ENCODE measurements around the gene ERP27.

The ERP27 gene

DNA sequence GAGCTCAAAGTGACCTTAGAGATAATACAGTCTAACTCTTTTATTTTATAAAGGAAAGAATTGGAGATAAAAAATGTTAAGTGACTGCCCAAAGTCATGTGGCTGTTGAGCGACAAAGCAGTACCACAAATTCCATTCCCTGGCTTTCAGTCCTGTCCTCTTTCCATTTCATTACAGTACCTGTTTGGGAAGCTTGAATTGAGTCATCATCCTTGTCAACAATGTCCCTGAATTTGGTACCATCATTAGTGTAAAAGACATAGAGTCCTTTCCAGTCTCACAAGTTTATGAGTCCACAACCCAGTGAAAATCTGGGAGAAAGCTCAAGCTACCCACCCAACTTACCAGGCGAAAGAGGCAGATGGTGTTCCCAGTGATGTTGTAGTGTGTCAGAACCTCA lies 3.8 kb downstream of the ERP27 start:
- DNase-seq = no peak

GRCh38 chr12:14931791-14932560 lies 6.4 kb downstream of the ERP27 start:
- DNase-seq = no peak

DNA sequence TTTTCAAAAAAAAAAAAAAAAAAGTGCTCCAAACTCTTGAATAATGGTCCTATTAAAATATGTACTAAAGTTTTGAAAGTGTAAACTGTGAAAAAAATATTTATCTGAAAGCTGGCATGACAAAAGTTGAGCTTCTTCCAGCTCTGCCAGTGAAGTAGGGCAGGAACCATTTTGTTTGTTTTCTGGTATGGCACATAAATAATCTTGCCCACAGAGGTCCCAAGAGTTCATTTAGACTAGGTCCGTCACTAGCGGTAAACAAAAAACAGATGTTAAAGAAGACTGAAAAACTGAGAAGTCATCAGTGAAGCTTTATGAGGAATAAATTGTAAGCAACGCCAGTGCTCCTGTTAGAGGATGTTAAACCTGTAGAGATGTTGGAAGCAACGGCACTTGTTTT lies 7.0 kb downstream of the ERP27 start:
- DNase-seq = no peak

GRCh38 chr12:14930299-14930698 lies 8.0 kb downstream of the ERP27 start:
- no peak for DNase-seq

DNA sequence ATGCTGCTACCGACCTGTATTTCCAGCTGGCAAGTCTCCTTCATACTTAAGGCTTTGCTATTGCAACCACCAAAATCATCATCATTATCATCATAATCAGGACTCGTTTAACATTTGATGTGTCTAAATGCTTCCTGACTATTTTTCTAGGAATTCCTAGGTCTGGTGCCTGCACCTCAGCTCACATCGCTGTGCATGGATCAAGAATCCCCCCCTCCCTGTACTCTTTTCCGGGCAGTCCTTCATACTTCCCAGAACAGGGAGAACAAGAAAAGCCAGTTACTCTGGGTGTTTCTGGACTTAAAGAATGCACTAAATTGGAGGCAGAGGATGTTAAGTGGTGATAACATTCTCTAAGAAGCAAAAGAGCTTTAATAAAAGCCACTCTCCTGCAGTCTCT lies 9.4 kb downstream of the ERP27 start:
- DNase-seq = no peak

DNA sequence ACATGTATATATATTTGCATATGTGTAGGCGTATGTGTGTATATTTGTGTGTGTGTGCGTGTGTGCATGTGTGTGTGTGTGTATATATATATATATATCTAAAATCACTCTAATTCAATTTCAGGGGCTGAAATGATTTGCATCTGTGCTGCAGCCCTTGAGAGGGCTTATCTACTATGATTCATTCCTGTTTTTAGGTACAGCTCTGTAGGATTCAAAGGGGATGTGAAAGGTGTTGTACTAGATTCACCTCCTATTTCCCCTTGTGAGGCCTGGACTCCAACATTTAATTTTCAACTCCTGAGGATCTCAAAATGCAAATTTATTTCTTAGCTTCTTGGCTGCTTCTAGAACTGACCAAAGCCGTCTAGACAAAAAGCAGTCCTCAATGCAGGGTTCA lies 11.1 kb downstream of the ERP27 start:
- DNase-seq = no peak

DNA sequence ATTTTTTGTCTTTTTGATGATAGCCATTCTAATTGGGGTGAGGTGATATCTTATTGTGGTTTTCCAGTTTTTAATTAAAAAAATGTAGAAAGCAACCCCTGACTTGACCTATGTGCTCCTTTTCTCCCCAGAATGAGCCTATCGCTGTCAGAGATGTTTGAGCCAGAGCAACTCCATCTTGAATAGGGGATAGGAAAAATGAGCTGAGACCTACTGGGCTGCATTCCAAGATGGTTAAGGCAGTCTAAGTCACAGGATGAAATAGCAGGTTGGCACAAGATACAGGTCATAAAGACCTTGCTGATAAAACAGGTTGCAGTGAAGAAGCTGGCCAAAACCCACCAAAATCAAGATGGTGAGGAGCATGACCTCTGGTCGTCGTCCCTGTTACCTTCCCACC lies 13.8 kb downstream of the ERP27 start:
- DNase-seq = no peak

DNA sequence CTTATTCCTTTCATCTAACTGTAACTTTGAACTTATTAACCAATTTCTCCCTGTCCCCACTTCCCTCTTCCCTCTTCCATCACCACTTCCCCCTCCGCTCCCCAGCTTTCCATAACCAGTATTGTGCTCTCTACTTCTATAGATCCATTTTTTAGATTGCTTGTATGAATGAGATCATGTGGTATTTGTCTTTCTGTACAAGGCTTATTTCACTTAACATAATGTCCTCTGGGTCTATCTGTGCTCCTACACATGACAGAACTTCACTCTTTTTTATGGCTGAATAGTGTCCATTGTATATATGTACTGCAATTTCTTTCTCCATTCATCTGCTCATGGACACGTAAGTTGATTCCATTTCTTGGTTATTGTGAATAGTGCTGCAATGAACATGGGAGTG lies 14.4 kb downstream of the ERP27 start:
- DNase-seq = no peak

- DNase-seq = no peak
Measured at GRCh38 chr12:14921218-14921617, 17.1 kb downstream of the ERP27 start.

GRCh38 chr12:14920475-14921126 lies 17.7 kb downstream of the ERP27 start:
- DNase-seq = no peak

DNA sequence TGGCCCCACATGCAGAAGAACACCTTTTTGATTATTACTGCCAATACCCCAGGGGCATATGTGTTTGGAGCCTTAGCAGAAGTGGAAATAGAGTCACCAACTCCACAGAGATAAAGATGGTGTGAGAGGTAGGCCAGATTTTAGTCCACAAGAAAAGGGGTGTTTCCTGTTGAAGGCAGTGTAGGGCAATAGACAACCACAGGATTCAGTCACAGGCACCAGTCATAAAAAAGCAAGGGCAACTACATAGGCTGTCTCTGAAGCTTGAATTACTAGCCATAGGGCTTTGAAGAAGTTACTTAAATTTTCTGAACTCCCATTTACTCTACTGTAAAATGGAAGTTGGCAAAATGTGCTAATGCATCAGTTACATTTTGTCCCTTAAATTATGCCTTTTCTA lies 18.9 kb downstream of the ERP27 start:
- no peak for DNase-seq

- no peak for DNase-seq
Measured at GRCh38 chr12:14915736-14916135, 22.6 kb downstream of the ERP27 start.

DNA sequence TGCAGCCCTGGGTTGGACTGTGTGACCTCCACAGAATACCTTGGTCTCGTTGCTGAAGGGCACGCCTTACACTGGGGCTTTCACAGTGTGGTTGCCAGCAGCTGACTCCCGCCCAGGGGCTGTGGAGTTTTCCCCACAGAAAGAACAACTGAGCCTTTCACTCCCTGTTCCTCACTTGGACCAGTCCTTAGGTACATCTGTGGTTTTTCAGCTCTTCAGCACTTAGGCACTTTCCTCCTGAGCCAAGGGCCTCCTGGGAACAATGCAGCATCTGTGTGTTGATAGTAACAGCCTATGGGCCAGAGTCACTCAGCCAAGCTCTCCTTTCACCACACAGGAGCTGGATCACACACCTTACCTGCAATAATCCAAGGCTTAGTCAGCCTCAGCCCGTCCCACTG lies 25.0 kb downstream of the ERP27 start:
- DNase-seq = no peak

- no peak for DNase-seq
Measured at GRCh38 chr12:14911131-14911530, 27.2 kb downstream of the ERP27 start.

- DNase-seq = no peak
Measured at GRCh38 chr12:14910090-14910915, 28.0 kb downstream of the ERP27 start.

DNA sequence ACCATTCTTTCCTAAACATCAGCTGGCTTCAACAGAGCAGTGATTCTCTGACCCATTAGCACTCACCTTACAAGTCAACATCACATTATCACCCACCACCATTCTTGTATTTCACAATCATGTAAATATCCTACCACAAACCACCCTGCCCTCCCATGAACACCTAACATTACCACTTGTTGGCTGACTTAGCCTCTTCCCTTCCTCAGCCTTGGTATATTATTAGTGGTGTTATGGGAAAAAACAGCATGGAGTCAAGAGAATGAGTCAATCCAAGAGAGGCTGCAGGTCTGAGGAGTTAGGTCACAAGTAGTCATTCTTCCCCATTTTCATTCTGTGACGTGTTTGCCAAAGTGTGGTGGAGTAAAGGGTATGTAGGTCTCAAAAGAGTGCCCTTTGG lies 30.4 kb downstream of the ERP27 start:
- no peak for DNase-seq

- no peak for DNase-seq
Measured at GRCh38 chr12:14906114-14906513, 32.2 kb downstream of the ERP27 start.

DNA sequence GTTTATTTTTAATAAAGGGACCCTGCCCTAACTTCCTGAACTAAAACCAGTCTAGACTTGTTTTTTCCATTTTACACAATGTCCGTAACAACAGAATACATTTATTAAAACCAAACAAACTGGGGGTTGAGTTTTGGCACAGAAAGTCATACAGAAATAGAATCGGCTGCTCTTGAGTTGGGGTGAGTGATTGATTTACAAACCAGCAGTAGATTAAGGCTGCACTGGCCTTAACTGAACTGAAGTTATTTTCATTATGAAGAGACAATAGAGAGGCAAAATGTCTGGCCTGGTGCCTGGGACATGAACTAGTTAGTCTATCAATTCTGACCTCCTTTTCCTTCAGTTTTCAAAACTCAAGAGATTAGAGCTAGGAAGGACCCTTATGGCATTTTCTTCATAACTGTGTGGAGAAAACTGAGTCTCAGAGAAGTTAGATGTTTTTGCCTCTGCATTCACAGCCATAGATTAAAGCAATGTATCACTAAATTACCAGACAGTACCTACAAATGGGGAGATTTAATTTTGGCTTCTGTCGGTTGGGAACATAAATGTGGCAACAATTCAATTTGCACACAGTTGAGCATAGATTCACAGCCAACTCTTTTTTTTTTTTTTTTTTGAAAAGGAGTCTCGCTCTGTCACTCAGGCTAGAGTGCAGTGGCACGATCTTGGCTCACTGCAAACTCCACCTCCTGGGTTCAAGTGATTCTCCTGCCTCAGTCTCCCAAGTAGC lies 32.9 kb downstream of the ERP27 start:
- DNase-seq = no peak

- DNase-seq = no peak
Measured at GRCh38 chr12:14904854-14905253, 33.5 kb downstream of the ERP27 start.

DNA sequence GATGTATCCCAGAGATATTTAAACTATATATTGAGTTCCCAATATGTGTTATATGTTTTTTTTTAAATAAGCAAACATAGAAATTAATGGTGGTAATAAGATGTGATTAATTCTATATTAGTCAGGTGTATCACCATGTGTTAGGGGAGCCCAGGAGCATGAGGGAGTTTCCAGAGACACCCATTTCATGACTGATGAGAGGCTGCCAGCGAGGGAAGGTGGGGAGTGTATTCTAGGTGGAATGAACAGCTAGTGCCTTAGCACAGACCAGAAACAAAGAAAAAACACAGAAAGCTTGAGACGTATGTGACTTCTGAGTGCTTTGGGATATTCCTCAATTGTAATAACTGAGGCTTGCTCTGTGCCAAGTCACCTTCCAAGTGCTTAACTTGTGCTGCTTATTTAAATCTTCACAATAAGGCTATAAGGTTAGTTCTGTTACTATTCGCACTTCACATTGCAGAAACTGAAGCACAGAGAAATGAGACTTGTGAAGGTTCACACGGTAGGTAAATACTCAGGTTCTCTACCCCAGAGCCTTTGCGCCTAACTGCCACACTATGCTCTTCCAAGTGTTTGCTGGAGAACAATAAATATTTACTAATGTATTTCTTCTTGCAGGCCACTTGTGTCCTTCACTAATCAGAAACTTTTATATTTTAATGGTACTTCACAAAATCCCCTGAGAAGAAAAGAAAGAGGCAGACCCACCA lies 34.8 kb downstream of the ERP27 start:
- no peak for DNase-seq

GRCh38 chr12:14902465-14902864 lies 35.9 kb downstream of the ERP27 start:
- peak; percentile 49 for DNase-seq

GRCh38 chr12:14901228-14901562 lies 37.1 kb downstream of the ERP27 start:
- DNase-seq = no peak
